ENCODE results near the gene NPAS3.

DNA sequence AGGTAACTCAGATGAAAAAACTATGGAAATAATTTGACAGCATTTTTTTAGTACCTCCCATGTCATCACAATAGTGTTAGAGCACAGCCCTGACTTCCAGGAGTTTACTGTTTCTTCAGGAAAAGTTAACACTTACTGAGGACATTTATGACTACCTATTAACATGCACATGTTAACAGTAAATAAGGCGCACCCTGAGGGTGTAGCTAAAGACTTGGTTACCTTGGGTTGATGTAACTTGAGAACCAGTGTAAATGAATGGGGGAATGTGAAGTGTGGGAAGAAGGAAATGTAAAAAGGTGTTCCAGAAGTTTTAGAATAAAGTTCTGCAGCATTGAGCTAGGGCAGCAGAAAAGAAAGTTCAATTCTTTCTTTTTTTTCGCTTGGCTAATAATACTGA is 646.0 kb downstream of the NPAS3 start:
- TF ChIP-seq, protein P1, sequence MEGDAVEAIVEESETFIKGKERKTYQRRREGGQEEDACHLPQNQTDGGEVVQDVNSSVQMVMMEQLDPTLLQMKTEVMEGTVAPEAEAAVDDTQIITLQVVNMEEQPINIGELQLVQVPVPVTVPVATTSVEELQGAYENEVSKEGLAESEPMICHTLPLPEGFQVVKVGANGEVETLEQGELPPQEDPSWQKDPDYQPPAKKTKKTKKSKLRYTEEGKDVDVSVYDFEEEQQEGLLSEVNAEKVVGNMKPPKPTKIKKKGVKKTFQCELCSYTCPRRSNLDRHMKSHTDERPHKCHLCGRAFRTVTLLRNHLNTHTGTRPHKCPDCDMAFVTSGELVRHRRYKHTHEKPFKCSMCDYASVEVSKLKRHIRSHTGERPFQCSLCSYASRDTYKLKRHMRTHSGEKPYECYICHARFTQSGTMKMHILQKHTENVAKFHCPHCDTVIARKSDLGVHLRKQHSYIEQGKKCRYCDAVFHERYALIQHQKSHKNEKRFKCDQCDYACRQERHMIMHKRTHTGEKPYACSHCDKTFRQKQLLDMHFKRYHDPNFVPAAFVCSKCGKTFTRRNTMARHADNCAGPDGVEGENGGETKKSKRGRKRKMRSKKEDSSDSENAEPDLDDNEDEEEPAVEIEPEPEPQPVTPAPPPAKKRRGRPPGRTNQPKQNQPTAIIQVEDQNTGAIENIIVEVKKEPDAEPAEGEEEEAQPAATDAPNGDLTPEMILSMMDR (IDR thresholded peaks at IDR 0.05): no peak
- no peak for TF ChIP-seq POLR2A (IDR thresholded peaks at IDR 0.05)

All from breast epithelium (tissue), 3 donors.